GM23338 (cell line): ENCODE data around the gene ZNF438.

Experiments used
- CTCF ChIP-seq, 2 experiments: fragments of 200-600 bp in 1 of 2; sonication (generic) in 1 of 2; conservative IDR thresholded peaks; 2 replicates each; pipeline versions ENCODE4 v1.5.1 to v1.6.1; 2016 to 2017; ENCODE audit warnings: antibody characterized with exemption in 2 of 2, low read depth in 2 of 2, mild to moderate bottlenecking in 2 of 2, moderate library complexity in 1 of 2
- NANOG ChIP-seq: IDR thresholded peaks from 2 replicates; pipeline ENCODE4 v1.6.1; 2016; ENCODE audit warnings: antibody characterized with exemption, borderline replicate concordance

- TF ChIP-seq CTCF (conservative IDR thresholded peaks at IDR 0.05; ENCODE audit: low read depth in 2 of 2) (no peak), NANOG (no peak)
Measured at GRCh38 chr10:30918651-30919050, 113.0 kb downstream of the ZNF438 start.
